ENCODE measurements around the gene SLC35F1. TPM values are rescaled to one million over a fixed set of nuclear protein-coding genes. Genes with fewer than 3 reads are reported as not detected.
A peak's percentile ranks its signal among the peaks of the same experiment; 100 is the strongest.

The SLC35F1 gene
- total RNA-seq, 1 experiment from 2014 or later: 4.3 TPM

DNA sequence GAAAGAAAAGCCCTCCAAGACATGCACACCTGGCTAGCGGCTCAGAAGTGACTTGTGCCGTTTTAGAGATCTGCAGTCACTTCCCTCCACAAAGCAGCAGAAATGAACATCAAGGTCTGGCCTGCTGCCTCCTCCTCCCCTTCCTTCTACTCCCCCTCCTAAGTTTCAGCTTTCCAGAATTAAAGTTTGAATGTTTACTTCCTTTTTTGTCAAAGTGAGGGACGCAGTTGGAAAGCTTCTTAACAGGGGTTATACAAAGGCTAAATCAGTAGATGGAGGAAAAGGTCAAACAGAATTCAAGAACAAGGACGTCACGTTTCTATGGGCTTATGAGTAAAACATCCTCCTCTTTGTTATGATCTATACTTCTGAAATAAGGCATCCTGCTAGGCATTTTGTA lies 227.7 kb downstream of the SLC35F1 start:
- Histone ChIP-seq H3K4me2 (ENCODE audit: insufficient read depth, insufficient read length, low read length) (no peak overlapping the region), H2BK15ac (ENCODE audit: low read depth, low read length) (no peak overlapping the region), H2BK120ac (ENCODE audit: low read depth, low read length, poor library complexity, severe bottlenecking) (no peak overlapping the region), H2AK5ac (ENCODE audit: insufficient read length, low read length) (no peak overlapping the region), H2BK20ac (ENCODE audit: low read depth, low read length, poor library complexity, severe bottlenecking) (no peak overlapping the region), H2BK12ac (ENCODE audit: insufficient read length, low read depth, low read length) (no peak overlapping the region), H3K14ac (ENCODE audit: insufficient read depth, low read length) (0 out of 2 replicates have a peak overlapping the region, but pooled peaks have one; percentile 21), H4K8ac (replicated peaks; ENCODE audit: insufficient read length, low read depth, low read length) (no peak overlapping the region), H3K23me2 (ENCODE audit: insufficient read length, low read depth, low read length, poor library complexity, severe bottlenecking) (no peaks in the 10 kb centered on the region), H3K23ac (ENCODE audit: insufficient read length, low read depth, low read length) (no peak overlapping the region), H3K56ac (ENCODE audit: insufficient read length, low read depth, low read length) (no peak overlapping the region), H3K4ac (ENCODE audit: low read depth, low read length) (no peak overlapping the region), H3K18ac (ENCODE audit: insufficient read length, low read depth, low read length) (no peak overlapping the region), H3K27ac (ENCODE audit: insufficient read length, low read depth, low read length) (no peak overlapping the region), H4K20me1 (ENCODE audit: control insufficient read depth, insufficient read depth, insufficient read length) (no peaks in the 10 kb centered on the region), H3K9me3 (ENCODE audit: control insufficient read depth, low read depth, low read length) (no peaks in the 10 kb centered on the region), H3K9ac (ENCODE audit: extremely low read depth, insufficient read length, low read length) (no peak overlapping the region), H3K79me1 (ENCODE audit: insufficient read depth, low read depth, low read length, poor library complexity, severe bottlenecking) (no peaks in the 10 kb centered on the region), H2BK5ac (ENCODE audit: insufficient read length, low read length) (no peak overlapping the region), H3K4me1 (ENCODE audit: insufficient read depth, low read length) (no peaks in the 10 kb centered on the region), H4K5ac (ENCODE audit: insufficient read length, low read depth, low read length) (no peak overlapping the region), H3K79me2 (ENCODE audit: insufficient read depth, low read length) (no peaks in the 10 kb centered on the region), H3T11ph (ENCODE audit: low read length) (no peak overlapping the region), H3K27me3 (ENCODE audit: insufficient read depth, low read length) (no peaks in the 10 kb centered on the region), H2AFZ (ENCODE audit: low read length) (no peak overlapping the region), H4K91ac (ENCODE audit: insufficient read length, low read depth, low read length) (no peak overlapping the region)
- H3K27ac Mint-ChIP-seq: peak overlapping the region in 1 of 3 experiments; percentile 29; a peak in 1 of 7 replicates
- H3K27me3 Mint-ChIP-seq (ENCODE audit: low read depth): no peaks in the 10 kb centered on the region
- no peak for DNase-seq
- no CpG with 5 or more reads among the region's 5 CpGs for WGBS (ENCODE audit: extremely low coverage, insufficient read length, low lambda C conversion rate)
- H3K4me3 Mint-ChIP-seq: no peak overlapping the region
- no peaks in the 10 kb centered on the region for H3K9me3 Mint-ChIP-seq
- no peaks in the 10 kb centered on the region for H3K36me3 Mint-ChIP-seq (ENCODE audit: insufficient read depth in 1 of 3, low read depth in 3 of 3)
- no peaks in the 10 kb centered on the region for H3K4me1 Mint-ChIP-seq
- TF ChIP-seq, protein P1, sequence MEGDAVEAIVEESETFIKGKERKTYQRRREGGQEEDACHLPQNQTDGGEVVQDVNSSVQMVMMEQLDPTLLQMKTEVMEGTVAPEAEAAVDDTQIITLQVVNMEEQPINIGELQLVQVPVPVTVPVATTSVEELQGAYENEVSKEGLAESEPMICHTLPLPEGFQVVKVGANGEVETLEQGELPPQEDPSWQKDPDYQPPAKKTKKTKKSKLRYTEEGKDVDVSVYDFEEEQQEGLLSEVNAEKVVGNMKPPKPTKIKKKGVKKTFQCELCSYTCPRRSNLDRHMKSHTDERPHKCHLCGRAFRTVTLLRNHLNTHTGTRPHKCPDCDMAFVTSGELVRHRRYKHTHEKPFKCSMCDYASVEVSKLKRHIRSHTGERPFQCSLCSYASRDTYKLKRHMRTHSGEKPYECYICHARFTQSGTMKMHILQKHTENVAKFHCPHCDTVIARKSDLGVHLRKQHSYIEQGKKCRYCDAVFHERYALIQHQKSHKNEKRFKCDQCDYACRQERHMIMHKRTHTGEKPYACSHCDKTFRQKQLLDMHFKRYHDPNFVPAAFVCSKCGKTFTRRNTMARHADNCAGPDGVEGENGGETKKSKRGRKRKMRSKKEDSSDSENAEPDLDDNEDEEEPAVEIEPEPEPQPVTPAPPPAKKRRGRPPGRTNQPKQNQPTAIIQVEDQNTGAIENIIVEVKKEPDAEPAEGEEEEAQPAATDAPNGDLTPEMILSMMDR (conservative IDR thresholded peaks at IDR 0.05): no peak
